GM21786 (cell line): ENCODE data around the gene PSMD4.
A peak's percentile ranks its signal among the peaks of the same experiment; 100 is the strongest.
"Not testable (repeated sequence)": the region's sequence is repeated elsewhere in the genome, so short reads cannot be mapped to it uniquely, and the experiment has no call there.

ENCODE experiments used
- ATAC-seq: cut with Tn5 transposase; IDR thresholded peaks from one replicate; pipeline ENCODE4 v1.9.1; 2021; ENCODE audit not compliant: unreplicated experiment

Gene PSMD4

GRCh38 chr1:151254217-151255213 is at the start of gene PSMD4:
Gene PSMD4, plus strand, starts transcription at chr1:151254734. Its CDS starts 49 bp downstream, at chr1:151254783.
- ATAC-seq = peak; percentile 94

DNA sequence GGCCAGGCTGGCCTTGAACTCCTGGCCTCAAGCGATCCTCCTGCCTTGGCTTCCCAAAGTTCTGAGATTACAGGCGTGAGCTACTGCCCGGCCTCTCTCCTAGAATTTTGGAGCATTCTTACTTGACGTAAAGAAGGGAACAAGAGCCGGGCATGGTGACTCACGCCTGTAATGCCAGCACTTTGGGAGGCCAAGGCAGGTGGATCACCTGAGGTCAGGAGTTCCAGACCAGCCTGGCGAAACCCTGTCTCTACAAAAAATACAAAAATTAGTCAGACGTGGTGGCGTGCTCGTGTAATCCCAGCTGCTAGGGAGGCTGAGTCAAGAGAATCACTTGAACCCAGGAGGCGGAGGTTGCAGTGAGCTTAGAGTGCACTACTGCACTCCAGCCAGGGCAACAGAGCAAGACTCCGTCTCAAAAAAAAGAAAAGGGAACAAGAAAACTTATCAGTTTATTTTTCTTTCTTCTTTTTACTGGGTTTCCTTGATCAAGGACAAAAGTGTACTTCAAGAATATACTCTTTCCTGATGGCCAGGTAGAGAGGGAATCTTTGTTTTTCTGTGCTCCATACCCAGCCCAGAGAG is 49.1 kb upstream of the PSMD4 start:
- ATAC-seq = not testable (repeated sequence)

DNA sequence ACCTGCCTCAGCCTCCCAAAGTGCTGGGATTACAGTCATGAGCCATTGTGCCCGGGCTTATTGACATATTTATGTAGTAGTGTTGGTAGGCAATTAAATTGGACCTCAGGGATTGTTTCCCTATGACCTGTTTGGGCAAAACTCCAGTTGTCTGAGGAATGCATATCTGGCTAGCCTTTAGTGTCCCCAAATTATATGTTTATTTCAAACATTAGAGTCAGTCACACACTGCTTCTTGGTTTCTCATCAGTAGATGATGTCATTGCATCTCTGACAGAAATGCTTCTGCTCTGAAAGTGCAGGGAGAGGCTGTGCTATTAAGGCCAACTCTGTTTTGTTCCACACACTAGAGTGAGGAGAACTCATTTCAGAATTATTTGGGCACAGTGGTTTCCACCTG is 43.7 kb upstream of the PSMD4 start:
- ATAC-seq = no peak

DNA sequence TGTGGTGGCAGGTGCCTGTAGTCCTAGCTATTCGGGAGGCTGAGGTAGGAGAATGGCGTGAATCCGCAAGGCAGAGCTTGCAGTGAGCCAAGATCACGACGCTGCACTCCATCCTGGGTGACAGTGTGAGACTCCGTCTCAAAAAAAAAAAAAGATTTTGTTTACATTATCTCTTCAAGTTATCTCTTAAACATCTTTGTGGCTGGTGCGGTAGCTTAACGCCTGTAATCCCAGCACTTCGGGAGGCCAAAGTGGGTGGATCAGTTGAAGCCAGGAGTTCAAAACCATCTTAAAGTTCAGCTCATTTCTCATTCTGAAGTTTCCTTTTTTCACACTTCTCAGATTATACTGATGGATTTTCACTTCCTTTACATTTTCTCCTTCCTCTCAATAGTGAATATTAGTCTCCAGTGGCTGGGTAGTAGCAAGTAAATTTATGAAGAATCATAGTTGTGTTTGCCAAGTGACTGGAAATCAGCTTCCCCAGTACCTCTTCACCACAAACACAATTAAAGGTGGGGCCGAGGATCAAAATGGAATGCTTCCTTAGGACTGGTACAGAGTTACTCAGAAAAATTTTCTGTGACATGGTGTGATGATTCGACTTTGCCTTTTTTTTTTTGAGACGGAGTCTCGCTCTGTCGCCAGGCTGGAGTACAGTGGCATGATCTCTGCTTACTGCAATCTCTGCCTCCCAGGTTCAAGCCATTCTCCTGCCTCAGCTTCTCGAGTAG is 42.4 kb upstream of the PSMD4 start:
- ATAC-seq = no peak

DNA sequence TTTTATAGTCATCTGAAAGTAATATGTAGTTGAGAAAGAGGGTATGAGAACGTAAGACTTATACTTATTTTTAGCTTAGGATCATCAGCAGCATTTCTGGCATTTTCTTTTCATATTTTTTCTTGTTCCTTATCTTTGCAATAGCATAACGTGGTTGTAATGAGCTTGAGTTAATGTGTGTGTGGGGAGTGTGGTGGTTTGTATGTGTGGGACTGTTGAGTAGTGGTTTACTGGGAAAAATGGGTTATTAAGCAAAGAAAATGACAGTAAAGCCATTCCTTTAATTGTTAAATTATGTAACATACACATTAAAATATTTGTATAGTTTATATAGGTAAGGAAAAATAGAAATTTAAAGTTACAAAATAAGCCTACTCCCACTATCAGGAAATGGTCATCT is 41.0 kb upstream of the PSMD4 start:
- no peak for ATAC-seq

- no peak for ATAC-seq
Observed at GRCh38 chr1:151221616-151222015, 32.9 kb upstream of the PSMD4 start.

GRCh38 chr1:151222130-151222529 is 32.4 kb upstream of the PSMD4 start:
- no peak for ATAC-seq

DNA sequence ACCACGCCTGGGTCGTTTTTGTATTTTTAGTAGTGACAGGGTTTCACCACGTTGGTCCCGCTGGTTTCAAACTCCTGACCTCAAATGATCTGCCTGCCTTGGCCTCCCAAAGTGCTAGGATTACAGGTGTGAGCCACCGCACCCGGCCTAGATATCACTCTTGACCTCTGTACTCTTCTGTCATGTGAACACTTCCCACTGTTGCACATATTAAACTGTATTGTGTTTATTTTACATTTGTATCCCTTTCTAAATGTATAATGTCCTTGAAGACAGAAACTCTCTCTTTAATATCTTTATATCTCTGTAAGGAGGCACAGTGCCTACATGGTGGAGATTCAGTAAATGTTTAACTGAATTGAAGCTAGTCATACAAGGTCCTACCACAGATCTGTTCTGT is 19.3 kb upstream of the PSMD4 start:
- ATAC-seq = no peak

DNA sequence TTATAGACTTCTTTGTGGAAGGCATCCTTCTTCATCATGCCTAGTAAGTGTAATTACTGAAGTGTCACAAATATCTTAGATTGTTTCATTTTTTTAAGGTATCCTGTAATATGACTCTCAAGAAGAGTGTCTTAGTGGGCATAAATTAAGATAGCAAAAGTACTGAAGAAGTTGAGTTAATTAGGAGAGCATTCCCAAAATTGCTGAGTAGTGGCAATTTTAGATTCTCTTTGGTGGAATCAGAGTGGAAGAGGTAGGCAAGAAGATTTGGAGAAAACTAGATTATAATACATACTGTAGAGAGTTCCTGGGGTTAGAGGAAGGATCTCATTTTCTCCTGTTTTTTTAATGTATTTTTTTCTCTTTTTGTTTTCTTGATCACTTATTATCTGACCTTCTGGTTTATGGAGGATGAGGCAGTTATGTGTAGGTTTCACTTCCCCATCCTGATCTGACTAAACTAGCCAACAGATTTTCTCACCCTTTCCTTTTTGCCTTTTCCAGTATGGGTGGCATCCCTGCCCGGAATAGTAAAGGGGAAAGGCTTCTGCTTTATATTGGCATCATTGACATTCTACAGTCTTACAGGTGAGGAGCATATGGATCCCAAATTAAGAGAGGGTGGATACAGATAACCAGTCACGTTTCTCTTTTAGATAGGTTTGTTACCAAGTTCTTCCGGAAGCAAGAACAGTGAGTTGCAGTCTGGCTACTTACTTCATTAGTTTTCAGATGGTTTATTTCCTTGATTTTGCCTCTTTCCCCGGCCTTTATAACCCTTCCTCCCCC is 16.7 kb upstream of the PSMD4 start:
- no peak for ATAC-seq

GRCh38 chr1:151238467-151238739 is 16.1 kb upstream of the PSMD4 start:
- ATAC-seq = no peak

DNA sequence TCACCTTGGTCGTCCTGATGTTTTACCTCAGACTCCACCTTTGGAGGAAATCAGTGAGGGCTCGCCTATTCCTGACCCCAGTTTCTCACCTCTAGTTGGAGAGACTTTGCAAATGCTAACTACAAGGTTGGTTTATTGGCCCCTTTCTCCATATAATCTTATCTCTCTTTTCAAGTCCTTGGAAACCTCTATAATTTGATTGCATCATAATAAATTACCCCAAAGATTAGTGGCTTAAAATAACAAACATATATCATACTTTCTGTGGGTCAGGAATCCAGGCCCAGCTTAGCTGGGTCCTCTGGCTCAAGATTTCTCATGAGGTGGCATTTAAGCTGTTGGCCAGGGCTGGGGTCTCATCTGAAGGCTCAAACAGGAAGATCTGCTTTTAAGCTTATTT is 12.1 kb upstream of the PSMD4 start:
- no peak for ATAC-seq

DNA sequence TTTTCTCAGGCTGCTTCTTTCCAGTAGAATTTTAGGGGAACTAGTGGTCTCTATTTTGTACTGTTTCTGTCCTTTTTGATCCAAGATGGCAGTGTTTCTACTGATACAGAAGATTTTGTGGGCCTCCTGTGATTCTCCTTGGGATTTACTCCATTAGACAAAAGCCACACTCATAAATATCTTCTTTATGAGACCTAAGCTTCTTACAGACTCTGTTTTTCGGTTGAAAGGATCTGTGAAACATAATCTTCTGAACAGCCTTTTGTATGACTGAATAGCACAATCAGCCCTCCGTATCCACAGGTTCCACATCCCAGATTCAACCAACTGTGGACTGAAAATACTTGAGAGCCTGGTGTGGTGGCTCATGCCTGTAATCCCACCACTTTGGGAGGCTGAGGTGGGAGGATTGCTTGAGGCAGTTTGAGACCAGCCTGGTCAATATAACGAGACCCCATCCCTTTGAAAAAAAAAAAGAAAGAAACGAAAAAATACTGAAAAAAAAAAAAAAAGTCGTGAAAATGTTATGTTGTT is 10.8 kb upstream of the PSMD4 start:
- no peak for ATAC-seq

- ATAC-seq = no peak
Observed at GRCh38 chr1:151246786-151247185, 7.7 kb upstream of the PSMD4 start.

GRCh38 chr1:151251656-151252470 is 2.7 kb upstream of the PSMD4 start:
- peak; percentile 40 for ATAC-seq

- ATAC-seq = no peak
Observed at GRCh38 chr1:151255381-151255780, 847 bp downstream of the PSMD4 start.

GRCh38 chr1:151259351-151259750 is 4.8 kb downstream of the PSMD4 start:
- ATAC-seq = no peak

DNA sequence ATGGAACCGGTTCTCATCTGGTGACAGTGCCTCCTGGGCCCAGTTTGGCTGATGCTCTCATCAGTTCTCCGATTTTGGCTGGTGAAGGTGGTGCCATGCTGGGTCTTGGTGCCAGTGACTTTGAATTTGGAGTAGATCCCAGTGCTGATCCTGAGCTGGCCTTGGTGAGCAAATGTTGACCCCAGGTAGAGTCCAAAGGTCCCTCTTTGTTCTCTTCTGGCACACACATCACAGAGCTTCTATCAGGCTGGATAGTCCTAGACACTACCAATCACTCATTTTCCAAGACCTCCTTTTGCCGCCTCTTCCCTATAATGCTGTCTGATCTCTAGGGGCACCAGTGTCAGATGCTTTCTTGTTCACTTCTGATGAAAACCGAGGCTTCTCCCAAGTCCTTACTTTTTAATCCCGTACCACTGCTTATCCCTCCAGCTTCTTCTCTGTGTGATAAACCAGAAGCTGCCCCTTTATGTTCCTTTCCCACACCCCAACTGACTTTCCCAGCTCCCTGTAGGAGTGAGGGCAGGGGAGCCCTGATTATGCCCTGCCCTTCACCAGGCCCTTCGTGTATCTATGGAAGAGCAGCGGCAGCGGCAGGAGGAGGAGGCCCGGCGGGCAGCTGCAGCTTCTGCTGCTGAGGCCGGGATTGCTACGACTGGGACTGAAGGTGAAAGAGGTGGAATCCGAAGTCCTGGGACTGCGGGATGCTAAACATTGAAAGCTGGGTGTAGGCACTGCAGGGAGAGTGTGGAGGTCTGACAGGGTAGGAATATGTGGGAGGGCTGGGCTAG is 11.1 kb downstream of the PSMD4 start:
- ATAC-seq = no peak

- ATAC-seq = no peak
Observed at GRCh38 chr1:151266315-151266714, 11.8 kb downstream of the PSMD4 start.

DNA sequence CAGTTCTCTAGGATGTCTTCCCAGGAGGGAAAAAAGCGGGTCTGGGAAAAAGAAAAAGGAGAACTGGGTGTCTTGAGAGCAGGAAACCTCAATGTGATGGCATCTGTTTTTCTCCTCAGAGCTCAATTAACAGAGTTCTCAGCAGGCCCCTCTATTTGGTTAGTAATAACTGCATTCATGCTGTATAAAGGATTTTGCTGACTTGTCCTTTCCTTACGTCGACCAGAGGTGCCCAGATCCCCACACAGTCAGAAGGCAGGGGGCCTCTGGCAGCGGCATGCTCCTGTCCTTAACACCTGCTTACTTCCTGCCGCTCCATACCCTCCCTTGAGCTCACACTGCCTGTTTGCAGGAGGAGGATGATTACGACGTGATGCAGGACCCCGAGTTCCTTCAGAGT is 12.3 kb downstream of the PSMD4 start:
- no peak for ATAC-seq
